NCI-H2196 treated with DMSO at 0.1 percent for 48 hours (cell line): ENCODE results near the gene ATP2B2.

Experiments used
- DNase-seq: peaks from one replicate; lab custom pipeline; 2025; ENCODE audit not compliant: unreplicated experiment; lab: John Stamatoyannopoulos, UW

The ATP2B2 gene

GRCh38 chr3:10511809-10512494, 6.6 kb upstream of the ATP2B2 start:
- DNase-seq: no peak

- no peak for DNase-seq
Measured at GRCh38 chr3:10510743-10511432, 5.5 kb upstream of the ATP2B2 start.

GRCh38 chr3:10510086-10510742, 4.8 kb upstream of the ATP2B2 start:
- DNase-seq: no peak

- DNase-seq: no peak
Measured at GRCh38 chr3:10509325-10509724, 3.9 kb upstream of the ATP2B2 start.

DNA sequence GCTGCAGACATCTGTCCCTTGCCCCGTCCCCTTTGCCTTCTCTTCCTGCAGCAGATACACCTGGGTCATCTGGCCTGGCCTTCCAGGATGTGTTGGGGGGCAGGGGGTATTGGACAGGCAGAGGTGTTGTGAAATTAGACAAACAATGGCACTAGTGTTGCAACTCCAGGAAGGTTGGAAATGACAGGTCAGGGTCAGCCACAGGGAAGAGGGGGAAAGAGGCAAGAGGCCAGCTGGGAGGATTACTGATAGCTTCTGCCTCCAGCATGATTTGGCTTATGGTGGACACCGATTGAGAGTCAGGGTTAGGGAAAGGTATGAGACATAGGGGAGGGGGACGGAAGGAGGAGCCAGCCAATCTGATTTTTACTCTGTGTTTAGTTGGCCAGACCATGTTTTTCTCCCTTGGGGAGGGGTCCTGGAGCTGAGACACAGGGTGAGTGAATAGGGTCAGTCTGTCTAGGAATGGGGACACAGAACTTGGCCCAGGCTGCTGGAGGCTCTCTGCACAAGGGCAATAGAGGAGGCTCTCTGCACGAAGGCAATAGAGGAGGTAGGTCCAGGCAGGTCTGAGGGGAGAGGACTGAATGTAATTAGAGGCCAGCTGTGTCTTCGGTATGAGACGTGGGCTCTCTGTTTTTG, 3.4 kb upstream of the ATP2B2 start:
- no peak for DNase-seq

- DNase-seq: no peak
Measured at GRCh38 chr3:10508235-10508618, 2.8 kb upstream of the ATP2B2 start.

- DNase-seq: no peak
Measured at GRCh38 chr3:10507331-10507730, 1.9 kb upstream of the ATP2B2 start.

GRCh38 chr3:10506696-10507095, 1.3 kb upstream of the ATP2B2 start:
- DNase-seq: no peak

DNA sequence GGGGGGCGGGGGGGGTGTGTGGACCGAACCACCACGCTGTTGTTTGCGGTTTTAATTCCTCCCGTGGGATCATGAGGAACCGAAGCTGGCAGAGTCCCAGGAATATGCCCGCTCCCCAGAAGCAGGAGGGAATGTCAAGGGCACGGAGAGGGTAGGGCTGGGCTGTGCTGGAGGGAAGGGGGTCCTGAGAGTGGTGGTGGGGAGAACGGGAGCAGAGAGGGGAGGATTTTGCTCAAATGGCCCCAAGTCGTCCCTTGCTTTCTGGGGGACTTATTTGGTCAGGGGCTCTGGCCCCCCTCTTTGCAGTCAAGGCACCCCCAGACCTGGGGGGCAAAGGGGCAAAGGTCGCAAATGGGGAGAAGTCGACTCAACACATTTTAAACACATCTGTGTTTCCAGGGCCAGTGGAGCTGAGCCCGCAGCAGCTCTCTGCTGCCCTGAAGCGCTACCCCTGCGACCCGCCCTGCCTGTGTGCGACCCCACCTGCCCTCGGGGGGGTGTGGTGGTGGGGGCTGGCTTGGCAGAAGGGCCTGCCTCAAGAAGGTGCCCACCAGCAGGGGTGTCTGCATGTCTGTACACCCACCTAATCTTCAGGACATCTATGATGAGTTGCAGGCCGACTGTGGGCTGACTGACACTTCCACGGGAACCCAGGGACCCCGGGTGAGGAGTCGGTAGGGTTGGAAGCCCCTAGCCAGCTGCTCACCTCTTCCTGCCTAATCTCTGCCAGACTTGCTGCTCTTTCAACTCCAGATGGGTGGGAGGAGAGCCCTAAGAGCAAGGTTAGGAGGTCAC, 602 bp upstream of the ATP2B2 start:
- no peak for DNase-seq

DNA sequence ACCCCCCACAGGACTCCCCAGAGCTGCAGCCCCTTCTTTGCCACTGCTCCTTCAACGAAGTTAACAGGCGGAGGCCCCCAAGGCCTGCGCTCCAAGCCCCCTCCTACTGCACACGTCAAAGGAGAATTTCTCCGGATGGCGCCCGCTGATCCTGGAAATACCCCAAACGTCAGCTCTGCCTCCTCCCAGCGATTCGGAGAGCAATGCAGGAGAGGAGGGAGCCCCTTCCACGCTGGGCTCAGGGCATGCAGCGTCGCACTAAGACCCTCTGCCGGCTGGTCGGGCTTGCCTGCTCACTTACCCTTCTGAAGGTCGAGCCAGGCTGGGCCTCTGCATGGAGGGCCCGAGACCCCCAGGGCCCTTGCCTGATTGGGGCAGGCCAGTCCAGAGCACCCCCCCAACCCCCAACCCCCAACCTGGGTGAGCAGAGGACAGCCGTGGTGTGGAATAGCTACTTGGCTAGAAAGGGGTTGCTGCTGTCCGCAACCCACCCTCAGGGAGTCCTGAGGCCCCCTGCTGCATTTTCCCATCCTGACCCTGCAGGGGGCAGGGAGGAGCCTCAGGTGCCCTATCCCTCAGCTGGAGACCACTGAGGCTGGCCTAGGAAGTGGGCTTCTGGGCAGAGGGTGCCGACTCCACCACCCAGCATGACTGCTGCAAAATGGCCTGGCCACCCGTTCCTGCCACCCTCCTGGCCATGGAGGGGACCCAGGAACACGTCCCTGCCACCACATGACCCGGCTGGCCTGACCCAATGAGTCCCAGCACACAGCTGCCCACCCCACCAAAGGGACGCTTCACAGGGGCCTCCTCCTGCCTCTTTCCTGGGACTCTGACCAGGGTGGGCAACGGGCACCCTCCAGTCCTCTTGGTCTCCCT, 976 bp downstream of the ATP2B2 start:
- no peak for DNase-seq

DNA sequence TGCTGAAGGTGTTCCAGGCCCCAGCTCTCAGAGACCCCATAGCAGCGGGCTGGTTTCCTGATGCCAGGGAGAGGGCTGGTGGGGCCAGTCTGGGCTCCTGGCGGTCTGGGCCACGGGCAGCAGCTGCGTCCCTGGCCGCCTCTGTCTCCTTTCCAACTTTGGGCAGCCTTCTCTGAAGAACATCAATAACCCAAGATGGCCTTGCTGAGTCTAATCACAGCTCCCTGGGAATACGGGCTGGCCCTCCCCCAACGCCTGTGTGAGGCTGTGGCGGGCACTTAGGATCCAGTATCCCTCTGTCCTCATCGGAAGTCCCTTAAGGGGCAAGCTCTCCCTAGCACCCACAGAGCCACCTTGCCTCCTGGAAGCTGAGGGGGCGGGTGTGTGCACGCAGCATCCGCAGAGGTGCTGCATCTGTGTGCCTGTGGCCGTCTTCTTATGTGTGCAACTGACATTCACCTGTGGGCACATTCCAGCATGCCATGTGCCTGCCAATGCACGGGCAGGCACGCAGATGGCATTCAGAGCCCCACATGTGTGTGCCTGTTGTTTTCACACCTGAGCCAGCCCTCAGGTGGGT, 2.1 kb downstream of the ATP2B2 start:
- no peak for DNase-seq

DNA sequence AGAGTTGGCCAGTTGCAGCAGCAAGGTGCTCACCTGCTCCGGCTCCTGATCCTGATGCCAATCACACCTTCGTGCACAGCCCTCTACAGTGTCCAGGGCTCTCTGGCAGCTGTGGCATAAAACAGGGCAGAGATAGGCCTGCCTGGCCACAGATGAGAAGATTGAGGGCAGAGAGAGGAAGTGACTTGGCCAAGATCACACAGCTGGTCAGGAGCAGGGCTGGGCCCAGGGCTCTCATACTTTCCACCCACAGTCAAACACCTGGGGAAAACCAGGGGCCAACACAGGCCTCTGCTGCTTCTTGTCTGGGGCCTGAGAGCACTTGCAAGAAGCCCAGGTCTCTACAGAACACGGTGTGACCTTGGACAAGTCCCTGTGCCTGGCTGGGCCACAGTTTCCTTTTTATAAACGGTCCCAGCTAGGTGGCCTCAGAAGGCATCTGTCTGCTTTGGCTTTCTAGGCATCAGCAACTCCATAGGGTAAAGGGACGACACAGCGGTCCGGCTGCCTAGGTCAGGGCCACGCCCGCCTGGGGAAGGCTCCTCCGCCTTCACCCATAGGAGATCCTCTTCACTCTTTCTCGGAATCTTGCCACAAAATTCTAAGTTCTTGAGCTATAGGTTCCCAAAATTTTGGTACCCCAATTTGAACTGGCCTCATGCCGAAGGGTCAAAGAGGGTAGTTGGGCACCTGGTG, 3.1 kb downstream of the ATP2B2 start:
- no peak for DNase-seq

- no peak for DNase-seq
Measured at GRCh38 chr3:10501664-10502052, 3.7 kb downstream of the ATP2B2 start.

- no peak for DNase-seq
Measured at GRCh38 chr3:10500717-10501663, 4.4 kb downstream of the ATP2B2 start.

DNA sequence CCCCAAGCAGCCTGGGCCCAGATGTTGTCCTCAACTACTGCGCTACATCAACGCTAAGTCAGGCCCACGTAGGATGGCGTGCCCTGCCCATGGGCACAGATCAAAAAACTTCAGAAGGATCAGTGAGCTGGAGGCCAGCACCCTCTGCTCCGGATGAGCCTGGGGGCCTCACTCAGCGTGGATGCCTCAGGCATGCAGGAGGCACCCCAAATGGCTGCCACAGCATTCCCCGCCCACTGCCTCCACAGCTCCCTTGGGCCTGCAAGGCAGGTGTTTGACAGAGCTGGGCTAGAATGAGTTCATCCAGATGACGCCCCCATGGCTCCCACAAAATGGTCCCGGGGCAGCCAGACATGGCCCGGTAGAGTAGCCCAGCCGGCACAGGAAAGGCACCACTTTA, 7.1 kb downstream of the ATP2B2 start:
- DNase-seq: no peak

GRCh38 chr3:10497439-10497838, 7.9 kb downstream of the ATP2B2 start:
- no peak for DNase-seq

- no peak for DNase-seq
Measured at GRCh38 chr3:10496121-10496863, 9.1 kb downstream of the ATP2B2 start.
